Ascending aorta (tissue), 2 donors: ENCODE measurements around the gene TMSB10. TPM values are rescaled to one million over a fixed set of nuclear protein-coding genes. Genes with fewer than 3 reads are reported as not detected.

Experiments
- DNase-seq, 2 donors: peaks; one replicate each; pipeline ENCODE4 v3.0.0-alpha.2; 2019; ENCODE audit warnings: low spot score in 2 of 2
- H3K27ac ChIP-seq, 2 donors: fragments of 200-600 bp; sonication (generic); one replicate each; pipeline ENCODE4 v1.5.1; 2016 to 2017; ENCODE audit warnings: mild to moderate bottlenecking in 1 of 2
- H3K27me3 ChIP-seq: fragments of 200-600 bp; sonication (generic); one replicate; pipeline ENCODE4 v1.5.1; 2017
- H3K36me3 ChIP-seq, 2 donors: fragments of 200-600 bp; sonication (generic); one replicate each; pipeline ENCODE4 v1.5.1; 2016
- H3K4me1 ChIP-seq, 2 donors: fragments of 200-600 bp; sonication (generic); one replicate each; pipeline ENCODE4 v1.5.1; 2016 to 2017; ENCODE audit warnings: mild to moderate bottlenecking in 1 of 2
- H3K4me3 ChIP-seq, 2 donors: fragments of 200-600 bp; sonication (generic); one replicate each; pipeline ENCODE4 v1.5.1; 2016 to 2017; ENCODE audit warnings: mild to moderate bottlenecking in 1 of 2
- H3K9me3 ChIP-seq, 2 donors: fragments of 200-600 bp; sonication (generic); one replicate each; pipeline ENCODE4 v1.5.1; 2016
- intact Hi-C: fragments of 100-400 bp; cut with DNase I; formaldehyde crosslinking; loops from one replicate; pipeline ENCODE4 v1.15.1; 2023
- total RNA-seq: library from RNA; depleted of rRNA; stranded (reverse); fragments of >200 nt; gene quantifications from one replicate; pipeline ENCODE4 v1.1.0, GENCODE V29; 2016
- TF ChIP-seq, protein P1 (sequence below), 3 experiments: fragments of 200-600 bp in 2 of 3; fragments of 450-650 bp in 1 of 3; sonication (generic) in 2 of 3; IDR thresholded peaks; one replicate each; pipeline ENCODE4 v1.5.1; 2016 to 2019; ENCODE audit warnings: antibody characterized with exemption in 3 of 3, mild to moderate bottlenecking in 1 of 3, moderate library complexity in 1 of 3

Gene TMSB10
- total RNA-seq, 1 donor from 2014 or later = 5,452 TPM

- H3K27me3 ChIP-seq = no peaks in the 10 kb centered on the region
- no peak overlapping the region for H3K4me3 ChIP-seq
- H3K9me3 ChIP-seq = no peaks in the 10 kb centered on the region
- intact Hi-C loops = loop anchor here (1.0 to 5.0 kb wide), 3 partner anchors 18 to 373 kb away; partner anchors contain the start of gene KCMF1
- no peaks in the 10 kb centered on the region for H3K36me3 ChIP-seq
- H3K4me1 ChIP-seq = peaks cover 0 to 19% of the 10 kb centered on the region in 2 donors
- peak overlapping the region in 1 of 2 donors; percentile 2 for H3K27ac ChIP-seq
- TF ChIP-seq, protein P1, sequence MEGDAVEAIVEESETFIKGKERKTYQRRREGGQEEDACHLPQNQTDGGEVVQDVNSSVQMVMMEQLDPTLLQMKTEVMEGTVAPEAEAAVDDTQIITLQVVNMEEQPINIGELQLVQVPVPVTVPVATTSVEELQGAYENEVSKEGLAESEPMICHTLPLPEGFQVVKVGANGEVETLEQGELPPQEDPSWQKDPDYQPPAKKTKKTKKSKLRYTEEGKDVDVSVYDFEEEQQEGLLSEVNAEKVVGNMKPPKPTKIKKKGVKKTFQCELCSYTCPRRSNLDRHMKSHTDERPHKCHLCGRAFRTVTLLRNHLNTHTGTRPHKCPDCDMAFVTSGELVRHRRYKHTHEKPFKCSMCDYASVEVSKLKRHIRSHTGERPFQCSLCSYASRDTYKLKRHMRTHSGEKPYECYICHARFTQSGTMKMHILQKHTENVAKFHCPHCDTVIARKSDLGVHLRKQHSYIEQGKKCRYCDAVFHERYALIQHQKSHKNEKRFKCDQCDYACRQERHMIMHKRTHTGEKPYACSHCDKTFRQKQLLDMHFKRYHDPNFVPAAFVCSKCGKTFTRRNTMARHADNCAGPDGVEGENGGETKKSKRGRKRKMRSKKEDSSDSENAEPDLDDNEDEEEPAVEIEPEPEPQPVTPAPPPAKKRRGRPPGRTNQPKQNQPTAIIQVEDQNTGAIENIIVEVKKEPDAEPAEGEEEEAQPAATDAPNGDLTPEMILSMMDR (IDR thresholded peaks at IDR 0.05) = no peak
- DNase-seq = no peak
Measured at GRCh38 chr2:84924173-84925106, 19.0 kb downstream of the TMSB10 start.

DNA sequence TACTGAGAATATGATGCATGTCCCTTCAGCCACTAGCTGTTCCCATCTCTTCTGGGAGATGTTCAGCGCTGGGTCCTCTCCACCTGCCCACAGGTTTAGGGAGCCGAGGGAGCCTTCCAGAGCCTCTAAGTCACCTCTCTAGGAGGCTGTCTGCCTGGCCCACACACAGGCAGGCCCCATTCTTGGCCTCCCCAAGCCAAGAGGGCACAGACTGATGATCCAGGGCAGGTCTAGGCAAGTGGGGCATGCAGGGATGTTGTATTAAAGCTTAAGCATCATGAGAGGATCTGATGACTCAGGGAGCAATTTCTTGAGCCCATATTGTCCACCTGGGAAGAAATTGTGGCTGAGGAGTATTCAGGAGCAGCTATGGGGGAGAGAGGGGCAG is 19.9 kb downstream of the TMSB10 start:
- no peak overlapping the region for H3K4me3 ChIP-seq
- H3K36me3 ChIP-seq = no peaks in the 10 kb centered on the region
- TF ChIP-seq, protein P1 (IDR thresholded peaks at IDR 0.05) = no peak
- no peaks in the 10 kb centered on the region for H3K27me3 ChIP-seq
- no peak for DNase-seq
- H3K9me3 ChIP-seq = no peaks in the 10 kb centered on the region
- intact Hi-C loops = loop anchor here (1.0 to 5.0 kb wide), 3 partner anchors 19 to 372 kb away; partner anchors contain the start of gene KCMF1
- H3K27ac ChIP-seq = no peak overlapping the region
- peaks cover 0 to 16% of the 10 kb centered on the region in 2 donors for H3K4me1 ChIP-seq

GRCh38 chr2:84925724-84926376 is 20.4 kb downstream of the TMSB10 start:
- no peaks in the 10 kb centered on the region for H3K9me3 ChIP-seq
- DNase-seq = peak; percentile 90 to 99
- TF ChIP-seq, protein P1 (IDR thresholded peaks at IDR 0.05) = peak; percentile 93 to 96 (median 95)
- intact Hi-C loops = loop anchor here (1.0 to 5.0 kb wide), 4 partner anchors 20 to 431 kb away; partner anchors contain the start of gene KCMF1
- no peaks in the 10 kb centered on the region for H3K27me3 ChIP-seq
- H3K27ac ChIP-seq = no peak overlapping the region
- H3K4me1 ChIP-seq = peaks cover 0 to 13% of the 10 kb centered on the region in 2 donors
- no peaks in the 10 kb centered on the region for H3K36me3 ChIP-seq
- H3K4me3 ChIP-seq = peak overlapping the region; percentile 49 to 60

- peak in 1 of 2 donors; percentile 13 for DNase-seq
- TF ChIP-seq, protein P1 (IDR thresholded peaks at IDR 0.05) = no peak
- intact Hi-C loops = loop anchor here (1.0 to 5.0 kb wide), 4 partner anchors 45 to 432 kb away; partner anchors contain the start of gene KCMF1
- H3K4me1 ChIP-seq = peaks cover 0 to 13% of the 10 kb centered on the region in 2 donors
- H3K9me3 ChIP-seq = no peaks in the 10 kb centered on the region
- no peaks in the 10 kb centered on the region for H3K27me3 ChIP-seq
- no peak overlapping the region for H3K27ac ChIP-seq
- no peaks in the 10 kb centered on the region for H3K36me3 ChIP-seq
- H3K4me3 ChIP-seq = peak overlapping the region in 1 of 2 donors; percentile 60
Measured at GRCh38 chr2:84927275-84927627, 21.8 kb downstream of the TMSB10 start.

DNA sequence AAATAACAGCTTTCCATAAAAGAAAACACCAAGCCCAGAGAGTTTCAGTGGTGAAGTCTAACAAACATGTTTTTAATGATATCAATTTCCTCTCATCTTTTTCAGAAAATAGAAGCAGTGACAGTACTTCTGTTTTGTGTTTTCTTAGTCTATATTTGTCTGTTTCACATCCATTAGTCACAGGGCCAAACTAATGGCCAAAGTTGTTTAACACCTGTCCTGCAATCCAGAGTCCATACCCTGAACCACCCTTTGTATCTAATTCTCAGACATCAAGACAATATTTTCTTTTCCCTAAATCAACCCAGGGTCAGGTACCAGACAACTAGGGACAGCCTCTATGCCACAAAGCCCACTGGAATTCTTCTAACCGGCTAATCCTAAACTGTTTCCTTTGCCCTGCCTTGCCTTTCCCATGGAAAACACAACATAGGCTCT is 25.9 kb downstream of the TMSB10 start:
- TF ChIP-seq, protein P1 (IDR thresholded peaks at IDR 0.05) = no peak
- no peaks in the 10 kb centered on the region for H3K27me3 ChIP-seq
- no peak overlapping the region for H3K4me3 ChIP-seq
- no peak overlapping the region for H3K27ac ChIP-seq
- intact Hi-C loops = no loop called here
- peaks cover 0 to 8% of the 10 kb centered on the region in 2 donors for H3K4me1 ChIP-seq
- H3K9me3 ChIP-seq = no peaks in the 10 kb centered on the region
- H3K36me3 ChIP-seq = no peaks in the 10 kb centered on the region
- no peak for DNase-seq
